HepG2 (cell line): Measurements from ENCODE around the gene FBXO44. TPM values are rescaled to one million over a fixed set of nuclear protein-coding genes. Genes with fewer than 3 reads are reported as not detected.
A peak's percentile ranks its signal among the peaks of the same experiment; 100 is the strongest.

Experiments
- ATAC-seq: fragments of 200-7000 bp; cut with Tn5 transposase; 3 replicates; pipeline ENCODE4 v1.9.1; 2020; ENCODE audit warnings: mild to moderate bottlenecking, moderate library complexity
- BruUV-seq: library from RNA; stranded (reverse); fragments of 400-500 nt; replicated peaks from 2 replicates; lab custom pipeline; 2021; lab: Mats Ljungman, UMichigan
- CTCF ChIA-PET: fragments of 300-600 bp; formaldehyde crosslinking; extraction: SDS; loops from one replicate; lab custom pipeline; 2021; ENCODE audit warnings: low total read pairs, inconsistent platforms, low intra/inter-chr PET ratio; lab: Yijun Ruan, JAX
- POLR2A ChIA-PET: fragments of 350-600 bp; sonication (Branson Sonifier 250); formaldehyde crosslinking; loops from one replicate; lab custom pipeline; 2020; ENCODE audit warnings: antibody characterized with exemption, inconsistent platforms; lab: Yijun Ruan, JAX
- DNase-seq: peaks from one replicate; pipeline ENCODE4 v3.0.0-alpha.2; 2015; ENCODE audit warnings: low spot score
- FAIRE-seq: peaks from 3 replicates; lab custom pipeline; 2011; peaks lifted over from hg19 to GRCh38; lab: Jason Lieb, UNC
- H2AFZ ChIP-seq: one replicate; pipeline ENCODE4 v1.6.1; 2011; ENCODE audit warnings: low read length, inconsistent platforms
- H3K27ac ChIP-seq: fragments of 300-600 bp; 3 replicates; pipeline ENCODE4 v1.8.0; 2011; ENCODE audit warnings: mixed run types, mild to moderate bottlenecking, mixed read lengths, low read length, inconsistent platforms; ENCODE audit not compliant: insufficient read depth; ENCODE audit errors: extremely low read length
- H3K27me3 ChIP-seq, 2 experiments: fragments of 200-600 bp in 1 of 2; 2 replicates in 1 of 2; 3 replicates in 1 of 2; pipeline versions ENCODE4 v1.6.0 to v1.8.0; 2011; ENCODE audit warnings: low read length in 2 of 2, mild to moderate bottlenecking in 2 of 2, moderate library complexity in 2 of 2, inconsistent platforms in 1 of 2; ENCODE audit not compliant: insufficient read depth in 2 of 2, control insufficient read depth in 1 of 2
- H3K36me3 ChIP-seq, 2 experiments: fragments of 200-600 bp in 1 of 2; replicated peaks in 1 of 2; 2 replicates in 1 of 2; 3 replicates in 1 of 2; pipeline versions ENCODE4 v1.5.1 to v1.8.0; 2011; ENCODE audit warnings: low read length in 2 of 2, inconsistent platforms in 1 of 2; ENCODE audit not compliant: insufficient read depth in 2 of 2, control insufficient read depth in 1 of 2
- H3K4me1 ChIP-seq: 2 replicates; pipeline ENCODE4 v1.5.1; 2012; ENCODE audit warnings: low read length, inconsistent platforms; ENCODE audit not compliant: insufficient read depth
- H3K4me2 ChIP-seq: 2 replicates; pipeline ENCODE4 v1.6.0; 2011; ENCODE audit warnings: low read depth, low read length, inconsistent platforms
- H3K4me3 ChIP-seq, 3 experiments: fragments of 200-600 bp in 1 of 3; sonication (generic), shearing (Covaris generic) in 1 of 3; replicated peaks in 1 of 3; 2 replicates each; pipeline ENCODE4 v1.5.1; 2011 to 2016; ENCODE audit warnings: low read length in 3 of 3, inconsistent platforms in 2 of 3, low read depth in 2 of 3, mild to moderate bottlenecking in 2 of 3, control low read depth in 1 of 3, mixed read lengths in 1 of 3; ENCODE audit not compliant: insufficient read depth in 1 of 3
- H3K79me2 ChIP-seq: one replicate; pipeline ENCODE4 v1.6.1; 2011; ENCODE audit warnings: low read length, inconsistent platforms; ENCODE audit not compliant: insufficient read depth
- H3K9ac ChIP-seq: 2 replicates; pipeline ENCODE4 v1.6.0; 2011; ENCODE audit warnings: mild to moderate bottlenecking, low read depth, low read length, inconsistent platforms; ENCODE audit not compliant: insufficient read depth
- H3K9me3 ChIP-seq: 2 replicates; pipeline ENCODE4 v1.5.1; 2012; ENCODE audit warnings: mild to moderate bottlenecking, low read length
- H4K20me1 ChIP-seq: 2 replicates; pipeline ENCODE4 v1.6.0; 2011; ENCODE audit warnings: inconsistent platforms, mild to moderate bottlenecking, low read length, moderate library complexity; ENCODE audit not compliant: insufficient read depth
- DNMT1 ChIP-seq: sonication (generic); formaldehyde crosslinking; IDR thresholded peaks from 2 replicates; pipeline ENCODE4 v1.5.1; 2020; ENCODE audit warnings: mild to moderate bottlenecking, missing genetic modification reagents
- NAIF1 ChIP-seq: sonication (generic); formaldehyde crosslinking; IDR thresholded peaks from 2 replicates; pipeline ENCODE4 v1.5.0; 2020; ENCODE audit warnings: mild to moderate bottlenecking, missing genetic modification reagents, borderline replicate concordance
- RBFOX2 ChIP-seq: fragments of 200-400 bp; formaldehyde crosslinking; IDR thresholded peaks from 2 replicates; pipeline ENCODE4 v1.6.1; 2017; ENCODE audit warnings: low read depth, mild to moderate bottlenecking, low read length
- WGBS: methylation state at CpG from one replicate; pipeline ENCODE4 v1.1.6; 2017; ENCODE audit warnings: low lambda C conversion rate; 5-methylcytosine and 5-hydroxymethylcytosine counted together
- in situ Hi-C: cut with HindIII; loops from 2 replicates; pipeline ENCODE4 v1.10.0; 2017; ENCODE audit warnings: low pct_unique_long_range_greater_than_20kb; ENCODE audit not compliant: extremely low pct_ligation_motif_present
- intact Hi-C: fragments of 100-400 bp; cut with micrococcal nuclease; formaldehyde crosslinking; loops from one replicate; pipeline ENCODE4 v1.10.0; 2022; ENCODE audit not compliant: unreplicated experiment
- polyA plus RNA-seq, 8 experiments: library from polyadenylated mRNA; depleted of rRNA in 3 of 8; stranded (reverse) in 7 of 8; unstranded in 1 of 8; fragments of >200 nt; fragmentation: Illumina TruSeq in 4 of 8; extraction: Trizol in 4 of 8; gene quantifications; 2 replicates each; pipeline versions ENCODE4 v1.2.1 to v1.2.3, GENCODE V29; 2011 to 2016; ENCODE audit warnings: low read depth in 4 of 8, missing spikeins in 1 of 8, mixed read lengths in 1 of 8; ENCODE audit not compliant: insufficient read depth in 1 of 8
- total RNA-seq, 5 experiments: library from RNA; depleted of rRNA; stranded (reverse); fragments of >200 nt; fragmentation: Illumina TruSeq; extraction: Trizol; gene quantifications; 2 replicates each; pipeline ENCODE4 v1.2.3, GENCODE V29; 2016; ENCODE audit warnings: low read depth in 1 of 5
- TF ChIP-seq, protein P1 (sequence below), 2 experiments: fragments of 450-650 bp in 1 of 2; sonication (generic) in 1 of 2; formaldehyde crosslinking in 1 of 2; IDR thresholded peaks; 2 replicates each; pipeline versions ENCODE4 v1.6.1 to v1.8.0; 2016 to 2022; ENCODE audit warnings: antibody characterized with exemption in 1 of 2, mild to moderate bottlenecking in 1 of 2, missing genetic modification reagents in 1 of 2

FBXO44 gene
- total and polyA plus RNA-seq, 2 of the 13 experiments (the other 11 are each of a cell fraction or from before 2014, with no cell fraction given) = 22.4 to 27.9 TPM

GRCh38 chr1:11658542-11658941 is 3.9 kb downstream of the FBXO44 start:
- WGBS = 99% methylated on average over 10 of the region's 23 CpGs
- in situ Hi-C loops (no loop called here), intact Hi-C loops (no loop called here)
- POLR2A ChIA-PET = interaction anchor here (0.7 kb wide), 1 partner anchor 22 kb away, joined by 3 read pairs; no protein-coding TSS in a partner anchor
- Histone ChIP-seq H3K36me3 (peaks cover 7 to 16% of the 10 kb centered on the region in 2 experiments), H3K9me3 (no peaks in the 10 kb centered on the region), H3K27me3 (no peaks in the 10 kb centered on the region; a peak in 1 of 5 replicates), H2AFZ (no peak overlapping the region), H3K4me3 (no peak overlapping the region), H4K20me1 (no peaks in the 10 kb centered on the region), H3K9ac (no peak overlapping the region), H3K79me2 (no peaks in the 10 kb centered on the region), H3K4me2 (no peak overlapping the region), H3K27ac (no peak overlapping the region), H3K4me1 (peaks cover 22% of the 10 kb centered on the region)
- FAIRE-seq (no peak), DNase-seq (no peak), ATAC-seq (no peak)
- no peak for TF ChIP-seq DNMT1 (CRISPR knock-in tag)
- peak; percentile 42; the same call in 1 of the 2 replicates for TF ChIP-seq RBFOX2
- BruUV-seq = no TSS peak
- CTCF ChIA-PET = no interaction called here

GRCh38 chr1:11659748-11660147 is 5.1 kb downstream of the FBXO44 start:
- ATAC-seq (no peak), FAIRE-seq (no peak)
- Histone ChIP-seq H3K4me3 (no peak overlapping the region), H3K27me3 (no peaks in the 10 kb centered on the region; a peak in 1 of 5 replicates), H3K4me2 (no peak overlapping the region), H3K79me2 (no peaks in the 10 kb centered on the region), H3K4me1 (peaks cover 25% of the 10 kb centered on the region)
- no peak for TF ChIP-seq NAIF1 (CRISPR knock-in tag)
- TF ChIP-seq, protein P1, sequence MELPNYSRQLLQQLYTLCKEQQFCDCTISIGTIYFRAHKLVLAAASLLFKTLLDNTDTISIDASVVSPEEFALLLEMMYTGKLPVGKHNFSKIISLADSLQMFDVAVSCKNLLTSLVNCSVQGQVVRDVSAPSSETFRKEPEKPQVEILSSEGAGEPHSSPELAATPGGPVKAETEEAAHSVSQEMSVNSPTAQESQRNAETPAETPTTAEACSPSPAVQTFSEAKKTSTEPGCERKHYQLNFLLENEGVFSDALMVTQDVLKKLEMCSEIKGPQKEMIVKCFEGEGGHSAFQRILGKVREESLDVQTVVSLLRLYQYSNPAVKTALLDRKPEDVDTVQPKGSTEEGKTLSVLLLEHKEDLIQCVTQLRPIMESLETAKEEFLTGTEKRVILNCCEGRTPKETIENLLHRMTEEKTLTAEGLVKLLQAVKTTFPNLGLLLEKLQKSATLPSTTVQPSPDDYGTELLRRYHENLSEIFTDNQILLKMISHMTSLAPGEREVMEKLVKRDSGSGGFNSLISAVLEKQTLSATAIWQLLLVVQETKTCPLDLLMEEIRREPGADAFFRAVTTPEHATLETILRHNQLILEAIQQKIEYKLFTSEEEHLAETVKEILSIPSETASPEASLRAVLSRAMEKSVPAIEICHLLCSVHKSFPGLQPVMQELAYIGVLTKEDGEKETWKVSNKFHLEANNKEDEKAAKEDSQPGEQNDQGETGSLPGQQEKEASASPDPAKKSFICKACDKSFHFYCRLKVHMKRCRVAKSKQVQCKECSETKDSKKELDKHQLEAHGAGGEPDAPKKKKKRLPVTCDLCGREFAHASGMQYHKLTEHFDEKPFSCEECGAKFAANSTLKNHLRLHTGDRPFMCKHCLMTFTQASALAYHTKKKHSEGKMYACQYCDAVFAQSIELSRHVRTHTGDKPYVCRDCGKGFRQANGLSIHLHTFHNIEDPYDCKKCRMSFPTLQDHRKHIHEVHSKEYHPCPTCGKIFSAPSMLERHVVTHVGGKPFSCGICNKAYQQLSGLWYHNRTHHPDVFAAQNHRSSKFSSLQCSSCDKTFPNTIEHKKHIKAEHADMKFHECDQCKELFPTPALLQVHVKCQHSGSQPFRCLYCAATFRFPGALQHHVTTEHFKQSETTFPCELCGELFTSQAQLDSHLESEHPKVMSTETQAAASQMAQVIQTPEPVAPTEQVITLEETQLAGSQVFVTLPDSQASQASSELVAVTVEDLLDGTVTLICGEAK (IDR thresholded peaks at IDR 0.05) = no peak
- TF ChIP-seq, protein P1 (CRISPR knock-in tag; IDR thresholded peaks at IDR 0.05) = peak; percentile 87
- TF ChIP-seq, all 625 proteins: peak for 1
- H2AFZ ChIP-seq = no peak overlapping the region
- ChIA-PET CTCF (no interaction called here), POLR2A (no interaction called here)
- in situ Hi-C loops (loop anchor here (5.0 kb wide), 1 partner anchor 58 kb away; no protein-coding TSS in a partner anchor), intact Hi-C loops (no loop called here)
- no peak overlapping the region for H3K27ac ChIP-seq
- BruUV-seq = no TSS peak
- peaks cover 7 to 16% of the 10 kb centered on the region in 2 experiments for H3K36me3 ChIP-seq
- H3K9ac ChIP-seq = no peak overlapping the region
- H3K9me3 ChIP-seq = no peaks in the 10 kb centered on the region
- DNase-seq = no peak
- H4K20me1 ChIP-seq = no peaks in the 10 kb centered on the region
- WGBS = 91% methylated on average over 4 of the region's 4 CpGs
